ENCODE results near the gene SEMA3G.

GRCh38 chr3:52394751-52395502 is 50.0 kb downstream of the SEMA3G start:
- TF ChIP-seq, protein P1, sequence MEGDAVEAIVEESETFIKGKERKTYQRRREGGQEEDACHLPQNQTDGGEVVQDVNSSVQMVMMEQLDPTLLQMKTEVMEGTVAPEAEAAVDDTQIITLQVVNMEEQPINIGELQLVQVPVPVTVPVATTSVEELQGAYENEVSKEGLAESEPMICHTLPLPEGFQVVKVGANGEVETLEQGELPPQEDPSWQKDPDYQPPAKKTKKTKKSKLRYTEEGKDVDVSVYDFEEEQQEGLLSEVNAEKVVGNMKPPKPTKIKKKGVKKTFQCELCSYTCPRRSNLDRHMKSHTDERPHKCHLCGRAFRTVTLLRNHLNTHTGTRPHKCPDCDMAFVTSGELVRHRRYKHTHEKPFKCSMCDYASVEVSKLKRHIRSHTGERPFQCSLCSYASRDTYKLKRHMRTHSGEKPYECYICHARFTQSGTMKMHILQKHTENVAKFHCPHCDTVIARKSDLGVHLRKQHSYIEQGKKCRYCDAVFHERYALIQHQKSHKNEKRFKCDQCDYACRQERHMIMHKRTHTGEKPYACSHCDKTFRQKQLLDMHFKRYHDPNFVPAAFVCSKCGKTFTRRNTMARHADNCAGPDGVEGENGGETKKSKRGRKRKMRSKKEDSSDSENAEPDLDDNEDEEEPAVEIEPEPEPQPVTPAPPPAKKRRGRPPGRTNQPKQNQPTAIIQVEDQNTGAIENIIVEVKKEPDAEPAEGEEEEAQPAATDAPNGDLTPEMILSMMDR (conservative IDR thresholded peaks at IDR 0.05; ENCODE audit: low read length) = no peak
- no peak for TF ChIP-seq EZH2phosphoT487 (IDR thresholded peaks at IDR 0.05; ENCODE audit: borderline replicate concordance)

Data from Loucy (cell line).